Measurements from ENCODE around the gene IFT20. TPM values are rescaled to one million over a fixed set of nuclear protein-coding genes. Genes with fewer than 3 reads are reported as not detected.

Gene IFT20
- total and polyA plus RNA-seq, 3 donors from 2014 or later, result 79.8 to 104 (median 94.8) TPM

- no peak for DNase-seq
- Histone ChIP-seq H3K27me3 (no peaks in the 10 kb centered on the region), H3K9me3 (no peaks in the 10 kb centered on the region), H3K4me1 (peaks cover 28% of the 10 kb centered on the region), H3K27ac (peak overlapping the region; percentile 7 to 58), H3K36me3 (ENCODE audit: low read depth, missing control alignments) (no peaks in the 10 kb centered on the region), H3K4me3 (no peak overlapping the region)
- intact Hi-C loops (cut with DNase I; ENCODE audit: low total_unique reads), result no loop called here
- 47 to 63% methylated on average over 1 of the region's 1 CpG for WGBS, 2 donors
- TF ChIP-seq CTCF (IDR thresholded peaks at IDR 0.05) (no peak), POLR2A (IDR thresholded peaks at IDR 0.05) (no peak)
Observed at GRCh38 chr17:28370744-28371103, 35.5 kb upstream of the IFT20 start.

GRCh38 chr17:28370035-28370743 lies 34.9 kb upstream of the IFT20 start, which contains the start of gene VTN:
VTN (minus strand) TSS chr17:28370307; CDS start chr17:28370203, 104 bp downstream.
- Histone ChIP-seq H3K4me3 (peak within 1 kb of the TSS; percentile 45 to 51), H3K4me1 (peaks cover 28% of the 10 kb centered on the region), H3K9me3 (no peaks in the 10 kb centered on the region), H3K27me3 (no peaks in the 10 kb centered on the region), H3K36me3 (ENCODE audit: low read depth, missing control alignments) (no peaks in the 10 kb centered on the region), H3K27ac (peak within 1 kb of the TSS; percentile 7 to 58)
- 30 to 50% methylated on average over 8 of the region's 8 CpGs for WGBS, 2 donors
- TF ChIP-seq CTCF (IDR thresholded peaks at IDR 0.05) (no peak), POLR2A (IDR thresholded peaks at IDR 0.05) (no peak)
- intact Hi-C loops (cut with DNase I; ENCODE audit: low total_unique reads), result no loop called here
- DNase-seq, result peak; percentile 59

- H3K9me3 ChIP-seq, result no peaks in the 10 kb centered on the region
- no peaks in the 10 kb centered on the region for H3K27me3 ChIP-seq
- H3K36me3 ChIP-seq (ENCODE audit: low read depth, missing control alignments), result no peaks in the 10 kb centered on the region
- intact Hi-C loops (cut with DNase I; ENCODE audit: low total_unique reads), result no loop called here
- 65 to 79% methylated on average over 9 to 10 of the region's 10 CpGs for WGBS, 2 donors
- no peak overlapping the region for H3K27ac ChIP-seq
- TF ChIP-seq POLR2A (IDR thresholded peaks at IDR 0.05), result no peak
- no peak for TF ChIP-seq CTCF (IDR thresholded peaks at IDR 0.05)
- H3K4me1 ChIP-seq, result peaks cover 28% of the 10 kb centered on the region
- H3K4me3 ChIP-seq, result no peak overlapping the region
- DNase-seq, result no peak
Observed at GRCh38 chr17:28369684-28370034, 34.4 kb upstream of the IFT20 start.

DNA sequence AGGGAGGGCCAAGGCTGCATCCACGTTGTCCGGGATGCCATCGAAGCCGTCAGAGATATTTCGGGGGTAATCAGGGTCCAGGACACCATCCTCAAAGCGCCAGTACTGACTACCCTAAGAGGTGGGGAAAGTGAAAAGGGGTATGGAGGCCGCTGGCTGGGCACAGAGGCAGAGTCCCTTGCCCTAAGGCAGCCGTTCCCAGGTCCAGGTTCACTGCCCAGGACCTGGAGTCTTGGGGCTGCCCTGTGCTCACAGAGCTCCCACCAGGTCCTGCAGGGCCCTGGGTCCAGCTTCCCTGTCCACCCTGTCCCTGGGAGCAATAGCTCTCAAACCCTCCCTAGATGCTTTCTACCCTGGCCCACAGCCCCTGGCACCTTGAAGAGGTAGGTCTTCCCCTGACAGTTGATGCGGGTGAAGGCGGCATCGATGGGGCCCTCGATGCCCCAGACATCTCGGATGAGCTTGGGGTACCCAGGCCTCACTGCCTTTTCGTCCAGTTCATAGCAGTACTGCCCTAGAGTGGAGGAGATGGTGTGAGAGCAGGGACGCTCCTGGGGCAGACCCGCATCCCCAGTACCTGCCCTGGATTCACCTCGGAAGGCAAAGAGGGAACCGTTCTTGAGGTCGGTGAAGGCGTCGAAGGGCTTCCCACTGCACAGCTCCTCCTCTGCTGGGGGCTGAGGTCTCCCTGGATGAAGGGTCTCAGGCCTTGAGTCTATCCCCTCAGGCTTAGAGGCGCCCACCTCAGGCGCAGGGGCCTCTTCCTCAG lies 33.8 kb upstream of the IFT20 start:
- 93 to 95% methylated on average over 10 to 23 of the region's 23 CpGs for WGBS, 2 donors
- H3K4me1 ChIP-seq, result peaks cover 28% of the 10 kb centered on the region
- no peak overlapping the region for H3K4me3 ChIP-seq
- H3K36me3 ChIP-seq (ENCODE audit: low read depth, missing control alignments), result no peaks in the 10 kb centered on the region
- TF ChIP-seq POLR2A (IDR thresholded peaks at IDR 0.05), result no peak
- no peak for TF ChIP-seq CTCF (IDR thresholded peaks at IDR 0.05)
- no peaks in the 10 kb centered on the region for H3K9me3 ChIP-seq
- H3K27me3 ChIP-seq, result no peaks in the 10 kb centered on the region
- H3K27ac ChIP-seq, result no peak overlapping the region
- intact Hi-C loops (cut with DNase I; ENCODE audit: low total_unique reads), result no loop called here
- no peak for DNase-seq
